DND-41 (cell line): ENCODE measurements around the gene TMEM190.

Experiments
- EZH2 ChIP-seq: IDR thresholded peaks from 3 replicates; pipeline ENCODE4 v1.6.1; 2012; ENCODE audit warnings: borderline replicate concordance, low read depth, mild to moderate bottlenecking, moderate library complexity, low read length, inconsistent platforms; ENCODE audit not compliant: severe bottlenecking
- TF ChIP-seq, protein P1 (sequence below): IDR thresholded peaks from 2 replicates; pipeline ENCODE4 v1.5.1; 2012; ENCODE audit warnings: borderline replicate concordance, low read length, moderate library complexity, mild to moderate bottlenecking; ENCODE audit not compliant: poor library complexity, severe bottlenecking; ENCODE audit errors: extremely low read depth

DNA sequence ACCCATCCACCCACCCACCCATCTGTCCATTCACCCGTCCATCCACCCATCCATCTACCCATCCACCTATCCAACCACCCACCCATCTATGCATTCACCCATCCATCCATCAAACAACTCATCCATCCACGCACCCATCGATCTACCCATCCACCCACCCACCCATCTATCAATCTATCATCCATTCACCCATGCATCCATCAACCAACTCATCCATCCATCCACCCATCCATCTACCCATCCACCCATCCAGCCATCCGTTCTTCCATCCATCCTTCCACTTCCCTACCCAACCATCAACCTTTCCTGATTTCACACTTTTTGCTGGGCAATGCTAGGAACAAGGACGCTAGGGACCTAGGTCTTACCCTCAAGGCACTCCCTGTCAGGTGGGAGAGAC is 5.4 kb downstream of the TMEM190 start:
- TF ChIP-seq, protein P1, sequence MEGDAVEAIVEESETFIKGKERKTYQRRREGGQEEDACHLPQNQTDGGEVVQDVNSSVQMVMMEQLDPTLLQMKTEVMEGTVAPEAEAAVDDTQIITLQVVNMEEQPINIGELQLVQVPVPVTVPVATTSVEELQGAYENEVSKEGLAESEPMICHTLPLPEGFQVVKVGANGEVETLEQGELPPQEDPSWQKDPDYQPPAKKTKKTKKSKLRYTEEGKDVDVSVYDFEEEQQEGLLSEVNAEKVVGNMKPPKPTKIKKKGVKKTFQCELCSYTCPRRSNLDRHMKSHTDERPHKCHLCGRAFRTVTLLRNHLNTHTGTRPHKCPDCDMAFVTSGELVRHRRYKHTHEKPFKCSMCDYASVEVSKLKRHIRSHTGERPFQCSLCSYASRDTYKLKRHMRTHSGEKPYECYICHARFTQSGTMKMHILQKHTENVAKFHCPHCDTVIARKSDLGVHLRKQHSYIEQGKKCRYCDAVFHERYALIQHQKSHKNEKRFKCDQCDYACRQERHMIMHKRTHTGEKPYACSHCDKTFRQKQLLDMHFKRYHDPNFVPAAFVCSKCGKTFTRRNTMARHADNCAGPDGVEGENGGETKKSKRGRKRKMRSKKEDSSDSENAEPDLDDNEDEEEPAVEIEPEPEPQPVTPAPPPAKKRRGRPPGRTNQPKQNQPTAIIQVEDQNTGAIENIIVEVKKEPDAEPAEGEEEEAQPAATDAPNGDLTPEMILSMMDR, result no peak
- TF ChIP-seq EZH2, result no peak
